Peyer's patch (tissue), 4 donors: ENCODE results near the gene RBM17.

ENCODE experiments used
- CTCF ChIP-seq, 6 experiments: fragments of 450-650 bp in 4 of 6; fragments of 200-600 bp in 2 of 6; sonication (generic) in 1 of 6; IDR thresholded peaks; one replicate each; pipeline ENCODE4 v1.5.1; 2017 to 2019; ENCODE audit warnings: antibody characterized with exemption in 6 of 6, mild to moderate bottlenecking in 3 of 6, moderate library complexity in 1 of 6
- POLR2A ChIP-seq, 2 donors: fragments of 450-650 bp; IDR thresholded peaks; one replicate each; pipeline ENCODE4 v1.5.1; 2017; ENCODE audit warnings: antibody characterized with exemption in 2 of 2, mild to moderate bottlenecking in 2 of 2, moderate library complexity in 2 of 2

GRCh38 chr10:6089334-6090219 is 743 bp downstream of the RBM17 start:
- TF ChIP-seq POLR2A (IDR thresholded peaks at IDR 0.05) (no peak), CTCF (IDR thresholded peaks at IDR 0.05) (no peak)
